ENCODE results near the gene TXNDC11. TPM values are rescaled to one million over a fixed set of nuclear protein-coding genes. Genes with fewer than 3 reads are reported as not detected.

TXNDC11 gene
- total RNA-seq, 2 experiments from 2014 or later: 111 to 112 TPM

DNA sequence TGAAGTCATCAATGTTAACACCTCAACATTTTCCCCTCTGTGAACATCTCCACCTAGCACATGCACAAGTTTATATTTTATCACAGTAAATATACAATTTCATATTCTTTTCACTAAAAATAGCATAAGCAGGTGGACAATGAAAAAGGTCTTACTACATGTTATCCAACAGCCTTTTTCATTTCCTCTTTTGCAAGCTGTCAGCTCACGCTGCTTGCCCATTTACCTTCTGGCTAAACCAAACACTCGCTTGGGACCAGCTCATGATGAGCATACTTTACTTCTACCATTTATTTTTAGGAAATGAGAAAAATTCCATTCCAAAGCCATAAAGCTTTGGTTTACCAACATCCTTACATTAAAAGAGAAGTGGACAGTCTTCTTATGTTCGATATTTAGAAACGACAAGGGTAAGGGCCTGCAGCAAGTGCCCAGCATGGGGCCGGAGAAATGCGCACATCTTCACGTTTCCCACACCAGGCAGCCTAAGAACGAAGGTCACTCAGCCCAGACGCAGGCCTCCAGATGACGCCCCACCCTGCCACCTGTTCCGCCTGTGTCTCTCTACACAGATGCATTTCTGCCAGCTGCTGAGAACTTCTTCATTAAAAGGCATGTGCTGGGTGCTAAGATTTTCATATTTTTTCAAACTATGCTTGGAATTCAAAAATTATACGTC is 60.5 kb downstream of the TXNDC11 start:
- H3K4me1 Mint-ChIP-seq (ENCODE audit: low read depth): peaks cover 62% of the 10 kb centered on the region

DNA sequence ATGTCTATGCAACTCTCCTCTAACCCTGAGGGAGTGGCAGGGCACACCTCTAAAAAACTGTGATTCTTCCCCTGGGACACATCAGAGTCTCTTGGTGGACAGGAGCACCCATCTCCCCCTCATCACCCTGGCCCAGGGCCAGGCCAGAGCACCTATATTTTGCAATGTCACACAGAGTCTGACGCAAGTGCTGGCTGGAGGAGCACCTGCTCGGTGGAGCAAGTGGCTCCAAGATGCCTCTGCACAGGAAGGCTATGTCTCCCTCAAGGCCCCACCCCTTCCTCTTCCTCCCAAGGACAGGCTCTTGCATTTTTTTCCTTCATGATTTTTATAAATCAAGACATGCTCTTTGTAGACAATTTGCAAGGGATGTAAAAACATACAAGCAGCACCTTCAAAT is 61.1 kb downstream of the TXNDC11 start:
- ChIA-PET POLR2A (no interaction called here), CTCF (no interaction called here)
- H3K27ac ChIP-seq (ENCODE audit: low read depth in 1 of 2, low read length in 2 of 2): peak overlapping the region; percentile 46 to 59
- Mint-ChIP-seq H3K9me3 (no peaks in the 10 kb centered on the region), H3K27me3 (no peaks in the 10 kb centered on the region), H3K4me1 (ENCODE audit: low read depth) (peaks cover 67% of the 10 kb centered on the region), H3K4me3 (peak overlapping the region; percentile 65), H3K27ac (peak overlapping the region; percentile 77), H3K36me3 (ENCODE audit: low read depth) (peaks cover 96% of the 10 kb centered on the region)
- ATAC-seq (ENCODE audit: poor library complexity): peak; percentile 64
- intact Hi-C loops (cut with DNase I, micrococcal nuclease): no loop called here
- H3K27me3 ChIP-seq (ENCODE audit: control insufficient read depth in 1 of 2, insufficient read depth in 2 of 2, low read length in 2 of 2): no peaks in the 10 kb centered on the region
- H3K4me1 ChIP-seq (ENCODE audit: insufficient read depth, low read length): peaks cover 51% of the 10 kb centered on the region
- H3K4me3 ChIP-seq (ENCODE audit: low read length): no peak overlapping the region
- H3K36me3 ChIP-seq (ENCODE audit: insufficient read depth, low read length): peaks cover 70% of the 10 kb centered on the region
- peak in 5 of 14 experiments; percentile 39 to 48 (median 45) for DNase-seq
- TF ChIP-seq, protein P1, sequence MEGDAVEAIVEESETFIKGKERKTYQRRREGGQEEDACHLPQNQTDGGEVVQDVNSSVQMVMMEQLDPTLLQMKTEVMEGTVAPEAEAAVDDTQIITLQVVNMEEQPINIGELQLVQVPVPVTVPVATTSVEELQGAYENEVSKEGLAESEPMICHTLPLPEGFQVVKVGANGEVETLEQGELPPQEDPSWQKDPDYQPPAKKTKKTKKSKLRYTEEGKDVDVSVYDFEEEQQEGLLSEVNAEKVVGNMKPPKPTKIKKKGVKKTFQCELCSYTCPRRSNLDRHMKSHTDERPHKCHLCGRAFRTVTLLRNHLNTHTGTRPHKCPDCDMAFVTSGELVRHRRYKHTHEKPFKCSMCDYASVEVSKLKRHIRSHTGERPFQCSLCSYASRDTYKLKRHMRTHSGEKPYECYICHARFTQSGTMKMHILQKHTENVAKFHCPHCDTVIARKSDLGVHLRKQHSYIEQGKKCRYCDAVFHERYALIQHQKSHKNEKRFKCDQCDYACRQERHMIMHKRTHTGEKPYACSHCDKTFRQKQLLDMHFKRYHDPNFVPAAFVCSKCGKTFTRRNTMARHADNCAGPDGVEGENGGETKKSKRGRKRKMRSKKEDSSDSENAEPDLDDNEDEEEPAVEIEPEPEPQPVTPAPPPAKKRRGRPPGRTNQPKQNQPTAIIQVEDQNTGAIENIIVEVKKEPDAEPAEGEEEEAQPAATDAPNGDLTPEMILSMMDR (IDR thresholded peaks at IDR 0.05): no peak
- no peaks in the 10 kb centered on the region for H3K9me3 ChIP-seq (ENCODE audit: control insufficient read depth in 1 of 2, insufficient read depth in 1 of 2, low read length in 2 of 2)

More for the DNA sequence above, 60.5 kb downstream of the TXNDC11 start:
- ATAC-seq (ENCODE audit: poor library complexity) (no peak), DNase-seq (no peak)
- peak overlapping the region; percentile 65 for H3K4me3 Mint-ChIP-seq
- CTCF ChIA-PET: no interaction called here
- H3K9me3 ChIP-seq (ENCODE audit: control insufficient read depth in 1 of 2, insufficient read depth in 1 of 2, low read length in 2 of 2): no peaks in the 10 kb centered on the region
- H3K27me3 Mint-ChIP-seq: no peaks in the 10 kb centered on the region
- intact Hi-C loops (cut with DNase I, micrococcal nuclease): no loop called here
- TF ChIP-seq, protein P1 (IDR thresholded peaks at IDR 0.05): no peak
- POLR2A ChIA-PET: no interaction called here
- no peak overlapping the region for H3K4me3 ChIP-seq (ENCODE audit: low read length)
- H3K4me1 ChIP-seq (ENCODE audit: insufficient read depth, low read length): peaks cover 46% of the 10 kb centered on the region
- no peak overlapping the region for H3K27ac ChIP-seq (ENCODE audit: low read depth in 1 of 2, low read length in 2 of 2)
- no peaks in the 10 kb centered on the region for H3K27me3 ChIP-seq (ENCODE audit: control insufficient read depth in 1 of 2, insufficient read depth in 2 of 2, low read length in 2 of 2)
- peak overlapping the region; percentile 77 for H3K27ac Mint-ChIP-seq
- H3K9me3 Mint-ChIP-seq: no peaks in the 10 kb centered on the region
- peaks cover 70% of the 10 kb centered on the region for H3K36me3 ChIP-seq (ENCODE audit: insufficient read depth, low read length)
- H3K36me3 Mint-ChIP-seq (ENCODE audit: low read depth): peaks cover 96% of the 10 kb centered on the region

DNA sequence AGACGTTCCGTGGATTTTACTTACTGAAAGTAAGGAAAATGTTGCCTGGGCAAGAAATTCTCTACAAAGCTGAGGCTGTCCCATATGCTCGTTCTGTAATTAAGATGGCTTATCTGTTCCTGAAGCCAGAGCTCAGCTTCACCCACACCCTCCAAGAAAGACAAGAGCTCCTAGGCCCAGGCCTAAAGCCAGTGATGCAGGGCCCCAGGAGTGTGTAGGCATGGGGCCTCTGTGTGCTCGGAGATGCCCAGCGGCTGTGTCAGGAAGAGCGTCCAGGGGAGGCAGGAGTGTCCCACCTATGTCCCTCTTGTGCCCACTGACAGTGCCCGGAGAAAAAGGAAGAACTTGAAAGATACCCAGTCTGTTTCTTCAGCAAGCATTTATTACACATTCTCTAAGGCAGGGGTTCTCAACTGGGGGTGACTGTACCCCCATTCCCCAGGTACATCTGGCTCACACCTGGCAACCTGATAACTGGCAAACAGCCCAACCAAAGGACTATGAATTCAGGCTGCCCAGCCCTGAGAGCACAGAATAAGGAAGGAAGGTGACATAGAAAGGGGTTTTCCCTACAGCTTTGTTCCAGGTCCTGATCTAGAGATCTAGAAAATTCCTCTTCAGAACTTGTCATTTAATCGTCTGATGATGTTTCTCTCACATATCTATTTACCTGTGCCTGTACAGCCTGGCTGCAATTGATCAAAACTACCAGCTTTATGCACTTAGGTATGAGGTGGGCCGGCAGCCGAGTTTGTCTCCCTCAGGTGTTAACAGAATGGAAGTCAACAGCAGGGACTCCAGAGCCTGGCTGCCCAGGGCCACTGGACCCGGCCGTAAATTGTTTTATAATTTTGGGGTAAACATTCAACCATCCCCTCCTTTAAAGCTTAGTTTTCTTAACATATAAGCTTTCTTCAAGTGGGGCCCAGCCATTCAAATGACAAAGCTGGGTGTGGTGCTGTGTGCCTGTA is 62.4 kb downstream of the TXNDC11 start:
- peaks cover 77% of the 10 kb centered on the region for H3K4me1 Mint-ChIP-seq (ENCODE audit: low read depth)
- TF ChIP-seq, protein P1 (IDR thresholded peaks at IDR 0.05): no peak
- DNase-seq (peak in 1 of 14 experiments; percentile 26), ATAC-seq (ENCODE audit: poor library complexity) (no peak)
- peaks cover 61% of the 10 kb centered on the region for H3K4me1 ChIP-seq (ENCODE audit: insufficient read depth, low read length)
- H3K27ac ChIP-seq (ENCODE audit: low read depth in 1 of 2, low read length in 2 of 2): no peak overlapping the region
- peaks cover 95% of the 10 kb centered on the region for H3K36me3 Mint-ChIP-seq (ENCODE audit: low read depth)
- H3K27ac Mint-ChIP-seq: peak overlapping the region; percentile 77
- no peaks in the 10 kb centered on the region for H3K27me3 Mint-ChIP-seq
- intact Hi-C loops (cut with DNase I, micrococcal nuclease): no loop called here
- H3K9me3 ChIP-seq (ENCODE audit: control insufficient read depth in 1 of 2, insufficient read depth in 1 of 2, low read length in 2 of 2): no peaks in the 10 kb centered on the region
- CTCF ChIA-PET: no interaction called here
- no peaks in the 10 kb centered on the region for H3K9me3 Mint-ChIP-seq
- H3K36me3 ChIP-seq (ENCODE audit: insufficient read depth, low read length): peaks cover 72% of the 10 kb centered on the region
- no peaks in the 10 kb centered on the region for H3K27me3 ChIP-seq (ENCODE audit: control insufficient read depth in 1 of 2, insufficient read depth in 2 of 2, low read length in 2 of 2)
- POLR2A ChIA-PET: no interaction called here
- peak overlapping the region; percentile 43 for H3K4me3 Mint-ChIP-seq
- no peak overlapping the region for H3K4me3 ChIP-seq (ENCODE audit: low read length)
